Measurements from ENCODE around the gene SRPX2.

Gene SRPX2, protein sequence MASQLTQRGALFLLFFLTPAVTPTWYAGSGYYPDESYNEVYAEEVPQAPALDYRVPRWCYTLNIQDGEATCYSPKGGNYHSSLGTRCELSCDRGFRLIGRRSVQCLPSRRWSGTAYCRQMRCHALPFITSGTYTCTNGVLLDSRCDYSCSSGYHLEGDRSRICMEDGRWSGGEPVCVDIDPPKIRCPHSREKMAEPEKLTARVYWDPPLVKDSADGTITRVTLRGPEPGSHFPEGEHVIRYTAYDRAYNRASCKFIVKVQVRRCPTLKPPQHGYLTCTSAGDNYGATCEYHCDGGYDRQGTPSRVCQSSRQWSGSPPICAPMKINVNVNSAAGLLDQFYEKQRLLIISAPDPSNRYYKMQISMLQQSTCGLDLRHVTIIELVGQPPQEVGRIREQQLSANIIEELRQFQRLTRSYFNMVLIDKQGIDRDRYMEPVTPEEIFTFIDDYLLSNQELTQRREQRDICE

DNA sequence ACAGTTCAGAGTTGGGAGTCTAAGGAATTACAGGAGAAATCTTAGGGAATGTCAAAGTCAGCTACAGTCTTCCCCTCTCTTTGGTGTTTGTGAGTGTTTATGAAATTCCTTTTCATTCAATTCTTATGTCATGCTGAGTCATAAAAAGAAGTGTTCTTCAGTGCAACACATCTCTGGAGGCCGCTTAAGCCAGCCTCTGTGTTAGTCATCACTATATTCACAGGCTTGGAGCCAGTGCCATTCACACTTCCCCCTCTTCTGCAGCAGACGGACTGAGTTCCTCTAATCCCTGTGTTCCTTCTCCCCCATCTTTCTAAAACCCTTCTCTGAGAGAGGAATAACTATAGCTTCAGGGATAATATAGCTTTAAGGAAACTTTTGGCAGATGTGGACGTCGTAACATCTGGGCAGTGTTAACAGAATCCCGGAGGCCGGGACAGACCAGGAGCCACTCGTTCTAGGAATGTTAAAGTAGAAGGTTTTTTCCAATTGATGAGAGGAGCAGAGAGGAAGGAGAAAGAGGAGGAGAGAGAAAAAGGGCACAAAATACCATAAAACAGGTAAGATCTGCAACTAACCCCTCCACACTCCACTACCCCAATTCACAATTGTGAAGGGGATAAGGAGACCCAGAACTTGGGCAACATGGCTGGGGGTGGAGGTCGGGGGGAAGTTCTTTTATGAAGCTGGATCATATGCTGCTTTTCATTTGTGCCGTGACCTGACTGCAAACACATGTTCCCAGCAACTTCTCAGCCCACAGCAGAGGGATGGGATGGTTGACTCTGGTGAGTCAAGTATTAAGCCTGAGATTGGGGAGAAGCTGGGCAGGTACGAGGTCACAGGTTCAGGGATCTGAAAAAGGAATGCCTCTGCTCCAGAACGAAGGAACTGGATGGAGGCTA, at the start of gene SRPX2:
Gene SRPX2, plus strand, starts transcription at position 244 of the 905 bp plus-strand sequence. CDS start 2,124 bp downstream, outside the sequence.
- no peak for DNase-seq (ENCODE audit: low read depth)

DNA sequence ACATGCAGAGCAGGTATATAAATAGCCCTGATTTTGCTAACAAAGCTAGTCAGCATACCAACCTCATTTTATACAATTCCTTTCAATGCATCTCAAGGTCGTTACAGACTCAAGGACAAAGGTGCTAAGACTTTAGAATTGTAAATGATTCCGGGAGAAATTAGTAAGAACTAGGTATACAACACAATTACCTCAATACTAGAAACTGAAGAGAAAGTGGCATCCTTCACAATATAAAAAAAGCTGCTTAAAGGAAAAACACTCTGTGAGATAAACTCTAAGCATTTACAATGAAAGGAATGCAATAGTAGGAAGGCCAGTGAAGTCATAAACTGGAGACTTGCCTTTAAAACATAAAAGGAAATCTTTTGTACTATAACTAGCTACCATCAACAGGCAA, 47.4 kb upstream of the SRPX2 start:
- DNase-seq (ENCODE audit: low read depth) = no peak

DNA sequence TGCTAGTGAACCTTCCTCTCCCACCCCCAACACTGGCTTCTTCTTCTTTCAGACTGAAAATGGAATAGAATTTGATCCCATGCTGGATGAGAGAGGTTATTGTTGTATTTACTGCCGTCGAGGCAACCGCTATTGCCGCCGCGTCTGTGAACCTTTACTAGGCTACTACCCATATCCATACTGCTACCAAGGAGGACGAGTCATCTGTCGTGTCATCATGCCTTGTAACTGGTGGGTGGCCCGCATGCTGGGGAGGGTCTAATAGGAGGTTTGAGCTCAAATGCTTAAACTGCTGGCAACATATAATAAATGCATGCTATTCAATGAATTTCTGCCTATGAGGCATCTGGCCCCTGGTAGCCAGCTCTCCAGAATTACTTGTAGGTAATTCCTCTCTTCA, 44.5 kb upstream of the SRPX2 start:
- no peak for DNase-seq (ENCODE audit: low read depth)

GRCh38 chrX:100600340-100600739, 43.7 kb upstream of the SRPX2 start:
- no peak for DNase-seq (ENCODE audit: low read depth)

GRCh38 chrX:100600758-100601157, 43.2 kb upstream of the SRPX2 start:
- no peak for DNase-seq (ENCODE audit: low read depth)

DNA sequence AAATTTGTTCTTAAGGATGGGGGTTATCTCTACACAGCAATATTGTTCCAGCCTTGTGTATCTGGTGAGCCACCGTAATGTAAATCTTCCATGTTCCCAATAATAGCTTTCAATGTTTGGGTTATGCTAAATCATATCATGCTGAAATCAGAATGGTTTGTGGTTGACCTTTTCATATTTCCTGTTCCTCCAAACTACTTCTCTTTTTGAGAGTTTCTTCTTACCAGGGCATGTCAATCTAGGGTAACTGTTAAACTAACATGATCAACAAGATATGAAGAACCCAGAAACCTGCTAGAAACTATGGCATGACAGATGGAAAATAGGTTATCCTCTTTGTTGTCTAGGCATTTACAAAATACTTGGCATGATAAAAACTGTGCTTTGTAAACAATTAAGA, 37.2 kb upstream of the SRPX2 start:
- no peak for DNase-seq (ENCODE audit: low read depth)

DNA sequence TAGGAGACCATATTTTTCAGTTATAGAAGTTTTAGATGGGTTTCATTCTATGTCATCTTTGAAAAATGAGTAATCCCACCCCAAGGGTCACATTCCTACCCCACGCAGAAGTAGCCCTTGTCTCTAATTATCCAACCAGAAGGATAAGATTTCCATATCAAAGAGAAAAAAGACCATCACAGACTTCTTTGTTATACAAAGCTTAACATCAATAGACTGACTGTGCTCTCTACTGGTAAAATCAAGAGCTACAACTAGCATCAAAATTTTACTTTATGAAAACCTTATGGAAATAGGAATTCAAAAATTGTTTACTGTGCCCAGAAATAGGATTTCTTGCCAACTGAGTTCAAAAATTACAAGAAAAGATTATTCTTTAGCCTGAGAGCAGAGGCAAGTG, 34.4 kb upstream of the SRPX2 start:
- DNase-seq (ENCODE audit: low read depth) = no peak

GRCh38 chrX:100611951-100612350, 32.0 kb upstream of the SRPX2 start:
- no peak for DNase-seq (ENCODE audit: low read depth)

DNA sequence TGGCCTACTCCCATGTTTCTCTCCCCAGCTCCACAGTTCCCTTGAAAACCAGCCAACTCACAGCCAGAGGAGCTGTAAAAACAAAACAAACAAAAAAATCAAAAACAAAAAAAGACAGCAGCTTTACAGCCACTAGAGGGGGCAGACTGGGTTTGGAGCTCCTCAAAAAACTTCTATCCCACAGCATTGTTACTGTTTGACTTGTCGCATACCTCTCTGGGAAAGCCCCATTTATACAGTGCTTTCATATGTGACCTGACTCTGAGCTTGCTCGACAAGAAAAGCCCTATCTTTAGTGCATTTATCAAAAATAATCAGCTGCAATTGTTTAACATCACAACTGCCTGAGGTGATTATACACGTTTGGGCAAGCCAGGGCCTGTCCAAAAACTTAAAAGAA, 29.0 kb upstream of the SRPX2 start:
- no peak for DNase-seq (ENCODE audit: low read depth)

DNA sequence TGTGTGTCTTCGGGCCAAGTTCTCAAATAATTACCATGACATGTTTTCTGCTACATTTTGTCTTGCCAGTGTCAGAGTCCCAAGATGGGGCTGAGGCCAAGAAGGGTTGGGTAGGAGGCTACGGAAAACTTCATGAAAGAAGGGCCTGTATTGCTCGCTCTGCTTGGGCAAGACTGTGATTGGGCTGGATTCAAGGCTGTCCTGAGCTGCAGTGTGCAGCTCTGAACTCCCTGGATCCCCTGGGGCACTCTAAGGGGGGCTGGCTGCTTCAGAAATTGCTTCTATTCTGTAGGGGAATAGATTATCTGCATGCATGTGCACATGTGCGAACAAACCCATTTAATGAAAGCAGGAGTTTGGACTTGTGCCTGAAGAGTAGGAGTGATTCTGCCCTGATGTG, 21.0 kb upstream of the SRPX2 start:
- DNase-seq (ENCODE audit: low read depth) = no peak

DNA sequence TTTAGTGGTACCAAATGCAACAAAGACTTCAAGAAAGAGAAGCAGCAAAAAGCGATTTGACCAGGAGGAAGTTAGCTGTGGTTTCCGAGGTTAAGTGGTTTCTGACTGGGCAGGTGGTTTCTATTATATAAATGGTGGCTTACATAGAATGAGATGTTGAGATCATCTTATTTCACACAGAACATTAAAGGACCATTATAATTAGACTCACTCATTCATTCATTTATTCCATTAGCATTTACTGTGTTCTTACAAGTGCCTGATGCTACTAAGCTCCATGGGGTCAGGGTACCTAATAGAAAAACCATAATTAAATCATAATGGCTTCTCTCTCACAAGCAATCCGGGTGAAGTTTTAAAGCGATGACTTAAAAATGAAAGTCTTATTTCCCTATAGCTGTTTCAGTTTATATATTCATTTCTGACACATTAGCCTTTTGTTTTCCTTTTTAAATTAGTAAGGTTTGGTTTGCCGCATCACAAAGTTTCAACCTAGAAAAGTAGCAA, 18.0 kb upstream of the SRPX2 start:
- DNase-seq (ENCODE audit: low read depth) = no peak

DNA sequence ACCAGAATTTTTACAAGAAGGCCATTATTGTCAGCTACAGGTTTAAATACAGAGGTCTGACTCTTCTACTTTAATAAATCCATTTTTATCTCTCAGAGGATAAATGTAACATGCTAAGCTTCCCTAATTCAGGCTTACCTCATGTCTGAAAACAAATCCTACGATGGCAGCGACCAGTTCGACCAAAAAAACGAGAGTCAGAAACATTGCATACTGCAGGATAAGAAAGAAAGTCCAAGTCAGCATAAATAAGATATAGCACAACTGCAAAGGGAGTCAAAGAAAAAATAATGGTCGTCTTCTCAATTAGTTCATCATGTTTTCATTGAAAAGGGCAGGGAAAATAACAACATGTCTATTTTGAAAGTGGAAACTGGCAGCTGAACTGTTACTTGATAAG, 9.0 kb upstream of the SRPX2 start:
- no peak for DNase-seq (ENCODE audit: low read depth)

GRCh38 chrX:100635989-100636320, 8.0 kb upstream of the SRPX2 start:
- DNase-seq (ENCODE audit: low read depth) = no peak

- peak; percentile 52 for DNase-seq (ENCODE audit: low read depth)
These were observed 7.5 kb upstream of the SRPX2 start, which contains the start of gene TSPAN6 for GRCh38 chrX:100636321-100636991. Gene TSPAN6, minus strand, starts transcription at chrX:100636806. Its CDS starts 112 bp downstream, at chrX:100636694.

DNA sequence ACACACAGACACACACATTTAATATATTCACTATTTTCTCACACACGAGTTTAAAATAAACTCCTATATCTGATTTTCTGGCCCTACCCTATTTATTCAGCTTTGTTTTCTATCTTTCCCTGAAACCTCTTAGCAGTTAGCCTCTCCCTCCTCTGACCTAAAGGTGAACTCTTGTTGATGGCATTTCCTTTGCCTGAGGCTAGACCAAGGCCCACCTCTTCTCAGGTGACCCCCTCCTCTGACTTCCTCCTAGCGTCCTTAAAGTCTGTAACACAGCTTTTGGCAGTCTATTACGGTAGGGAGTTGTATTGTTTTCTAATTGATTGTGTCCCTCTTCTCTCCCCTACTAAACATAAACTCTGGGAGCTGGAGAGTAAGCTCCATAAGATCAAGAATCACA, 1.7 kb upstream of the SRPX2 start:
- no peak for DNase-seq (ENCODE audit: low read depth)

- DNase-seq (ENCODE audit: low read depth) = no peak
These were observed 787 bp upstream of the SRPX2 start for GRCh38 chrX:100643212-100643611.

- DNase-seq (ENCODE audit: low read depth) = no peak
These were observed 1.1 kb downstream of the SRPX2 start for GRCh38 chrX:100645106-100645505.

GRCh38 chrX:100647095-100647494, 3.1 kb downstream of the SRPX2 start:
- DNase-seq (ENCODE audit: low read depth) = no peak

- no peak for DNase-seq (ENCODE audit: low read depth)
These were observed 3.7 kb downstream of the SRPX2 start for GRCh38 chrX:100647739-100648138.

- DNase-seq (ENCODE audit: low read depth) = no peak
These were observed 4.7 kb downstream of the SRPX2 start for GRCh38 chrX:100648458-100649417.

Data from stimulated activated CD8-positive, alpha-beta memory T cell treated with anti-CD3 and anti-CD28 coated beads, Interleukin-7, amount 100 ng/mL, for 24 hours (primary cell).